ENCODE results near the gene PEX1. TPM values are rescaled to one million over a fixed set of nuclear protein-coding genes. Genes with fewer than 3 reads are reported as not detected.

The PEX1 gene
- polyA plus RNA-seq, 2 of the 4 experiments (the other 2 are of a cell fraction): 8.8 to 23.2 TPM

DNA sequence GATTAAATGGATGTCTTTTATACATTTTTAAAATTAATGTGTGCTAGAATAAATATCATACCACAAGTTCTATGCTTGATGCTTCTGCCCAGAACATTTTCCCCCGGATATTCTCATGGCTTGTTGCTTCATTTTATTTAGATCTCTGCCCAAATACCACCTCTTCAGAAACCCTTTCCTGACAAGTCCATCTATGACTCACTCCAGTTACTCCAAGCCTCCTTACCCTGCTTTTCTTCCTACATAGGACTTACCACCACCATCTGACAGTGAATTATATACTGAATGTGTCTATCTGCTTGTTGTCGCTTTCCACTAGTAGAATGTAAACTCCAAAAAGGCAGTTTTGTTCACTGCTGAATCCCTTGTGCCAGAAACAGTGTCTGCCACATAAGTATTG is 31.4 kb downstream of the PEX1 start:
- no peak overlapping the region for H3K27ac ChIP-seq
- FAIRE-seq: no peak
- ATAC-seq: no peak
- H3K4me1 ChIP-seq: no peaks in the 10 kb centered on the region
- 88% methylated on average over 2 of the region's 2 CpGs for WGBS (ENCODE audit: missing lambda C conversion rate)
- TF ChIP-seq ZC3H11A (IDR thresholded peaks at IDR 0.05): no peak
- no peak for TF ChIP-seq BHLHE40 (IDR thresholded peaks at IDR 0.05; ENCODE audit: low read depth, low read length)
- TF ChIP-seq FOSB (CRISPR knock-in tag; IDR thresholded peaks at IDR 0.05): no peak
- no peak for TF ChIP-seq EP300 (IDR thresholded peaks at IDR 0.05)
- no peak for TF ChIP-seq GATA3 (IDR thresholded peaks at IDR 0.05; ENCODE audit: borderline replicate concordance)
- no peak for TF ChIP-seq POLR2A (IDR thresholded peaks at IDR 0.05; ENCODE audit: low read length)
- no peak for TF ChIP-seq ZFP36 (IDR thresholded peaks at IDR 0.05; ENCODE audit: borderline replicate concordance, partially characterized antibody)
- TF ChIP-seq, protein P1, sequence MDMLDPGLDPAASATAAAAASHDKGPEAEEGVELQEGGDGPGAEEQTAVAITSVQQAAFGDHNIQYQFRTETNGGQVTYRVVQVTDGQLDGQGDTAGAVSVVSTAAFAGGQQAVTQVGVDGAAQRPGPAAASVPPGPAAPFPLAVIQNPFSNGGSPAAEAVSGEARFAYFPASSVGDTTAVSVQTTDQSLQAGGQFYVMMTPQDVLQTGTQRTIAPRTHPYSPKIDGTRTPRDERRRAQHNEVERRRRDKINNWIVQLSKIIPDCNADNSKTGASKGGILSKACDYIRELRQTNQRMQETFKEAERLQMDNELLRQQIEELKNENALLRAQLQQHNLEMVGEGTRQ (IDR thresholded peaks at IDR 0.05): no peak
- TF ChIP-seq, protein P2, sequence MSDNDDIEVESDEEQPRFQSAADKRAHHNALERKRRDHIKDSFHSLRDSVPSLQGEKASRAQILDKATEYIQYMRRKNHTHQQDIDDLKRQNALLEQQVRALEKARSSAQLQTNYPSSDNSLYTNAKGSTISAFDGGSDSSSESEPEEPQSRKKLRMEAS (IDR thresholded peaks at IDR 0.05): no peak
- no peak for TF ChIP-seq ZSCAN20 (CRISPR knock-in tag; IDR thresholded peaks at IDR 0.05)
- TF ChIP-seq CHD2 (IDR thresholded peaks at IDR 0.05; ENCODE audit: low read length, partially characterized antibody): no peak
- no peak for TF ChIP-seq TFCP2L1 (CRISPR knock-in tag; IDR thresholded peaks at IDR 0.05)
- no peak for TF ChIP-seq KDM1A (IDR thresholded peaks at IDR 0.05; ENCODE audit: low read depth)
- no peak for TF ChIP-seq CBX8 (IDR thresholded peaks at IDR 0.05)
- no peak for TF ChIP-seq NPAS2 (CRISPR knock-in tag; IDR thresholded peaks at IDR 0.05; ENCODE audit: borderline replicate concordance)
- TF ChIP-seq JUNB (IDR thresholded peaks at IDR 0.05): no peak
- TF ChIP-seq ESRRA (IDR thresholded peaks at IDR 0.05; ENCODE audit: borderline replicate concordance, low read length): no peak
- TF ChIP-seq E2F6 (IDR thresholded peaks at IDR 0.05; ENCODE audit: borderline replicate concordance, low read depth): no peak
- TF ChIP-seq, protein P3, sequence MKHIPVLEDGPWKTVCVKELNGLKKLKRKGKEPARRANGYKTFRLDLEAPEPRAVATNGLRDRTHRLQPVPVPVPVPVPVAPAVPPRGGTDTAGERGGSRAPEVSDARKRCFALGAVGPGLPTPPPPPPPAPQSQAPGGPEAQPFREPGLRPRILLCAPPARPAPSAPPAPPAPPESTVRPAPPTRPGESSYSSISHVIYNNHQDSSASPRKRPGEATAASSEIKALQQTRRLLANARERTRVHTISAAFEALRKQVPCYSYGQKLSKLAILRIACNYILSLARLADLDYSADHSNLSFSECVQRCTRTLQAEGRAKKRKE (CRISPR knock-in tag; IDR thresholded peaks at IDR 0.05; ENCODE audit: low read depth): no peak
- no peak for TF ChIP-seq RARB (CRISPR knock-in tag; IDR thresholded peaks at IDR 0.05)
- no peaks in the 10 kb centered on the region for H3K9me3 ChIP-seq
- DNase-seq (ENCODE audit: low read depth in 1 of 2, low spot score in 1 of 2): no peak
- POLR2A ChIA-PET: no interaction called here
- H3K4me2 ChIP-seq: no peak overlapping the region
- no peak overlapping the region for H3K4me3 ChIP-seq
- CTCF ChIA-PET: no interaction called here

GRCh38 chr7:92489634-92490033 is 38.7 kb downstream of the PEX1 start:
- no peaks in the 10 kb centered on the region for H3K4me1 ChIP-seq
- 93% methylated on average over 1 of the region's 1 CpG for WGBS (ENCODE audit: missing lambda C conversion rate)
- ATAC-seq (no peak), DNase-seq (ENCODE audit: low read depth in 1 of 2, low spot score in 1 of 2) (no peak), FAIRE-seq (no peak)
- H3K4me3 ChIP-seq: no peak overlapping the region
- ChIA-PET POLR2A (no interaction called here), CTCF (interaction anchor here (1.5 kb wide), 1 partner anchor 28 kb away, joined by 7 read pairs; no protein-coding TSS in a partner anchor)
- H3K4me2 ChIP-seq: no peak overlapping the region
- H3K9me3 ChIP-seq: no peaks in the 10 kb centered on the region
- TF ChIP-seq BHLHE40 (IDR thresholded peaks at IDR 0.05; ENCODE audit: low read depth, low read length): no peak
- no peak for TF ChIP-seq TFCP2L1 (CRISPR knock-in tag; IDR thresholded peaks at IDR 0.05)
- TF ChIP-seq HEYL (CRISPR knock-in tag; IDR thresholded peaks at IDR 0.05): no peak
- TF ChIP-seq POLR2AphosphoS2 (conservative IDR thresholded peaks at IDR 0.05; ENCODE audit: low read length): no peak
- TF ChIP-seq, protein P4, sequence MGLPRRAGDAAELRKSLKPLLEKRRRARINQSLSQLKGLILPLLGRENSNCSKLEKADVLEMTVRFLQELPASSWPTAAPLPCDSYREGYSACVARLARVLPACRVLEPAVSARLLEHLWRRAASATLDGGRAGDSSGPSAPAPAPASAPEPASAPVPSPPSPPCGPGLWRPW (IDR thresholded peaks at IDR 0.05): no peak
- H3K27ac ChIP-seq: no peak overlapping the region

DNA sequence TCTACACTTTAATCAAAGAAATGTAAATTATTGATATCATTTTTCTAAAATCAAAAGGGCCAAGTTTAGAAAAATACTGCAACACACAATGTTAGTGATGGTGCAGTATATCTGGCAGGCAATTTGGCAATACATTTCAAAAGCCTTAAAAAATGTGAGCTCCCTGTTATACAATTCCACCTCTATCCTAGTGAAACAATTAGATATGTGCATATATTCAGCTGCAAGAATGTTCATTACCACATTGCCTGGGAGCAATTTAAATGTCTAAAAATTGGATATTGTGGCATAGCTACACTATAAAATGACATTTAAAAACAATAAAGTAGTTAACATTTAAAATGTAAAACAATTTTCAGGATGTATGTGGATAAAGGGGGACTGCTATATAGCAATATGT is 40.5 kb downstream of the PEX1 start:
- CTCF ChIA-PET: no interaction called here
- DNase-seq (ENCODE audit: low read depth in 1 of 2, low spot score in 1 of 2): no peak
- TF ChIP-seq RARB (CRISPR knock-in tag; IDR thresholded peaks at IDR 0.05) (no peak), RFX5 (IDR thresholded peaks at IDR 0.05) (no peak), TP53 (CRISPR knock-in tag; IDR thresholded peaks at IDR 0.05) (no peak)
- TF ChIP-seq, protein P2 (IDR thresholded peaks at IDR 0.05): no peak
- H3K4me3 ChIP-seq: no peak overlapping the region
- no peak overlapping the region for H3K4me2 ChIP-seq
- H3K9me3 ChIP-seq: no peaks in the 10 kb centered on the region
- H3K27ac ChIP-seq: no peak overlapping the region
- no peak for ATAC-seq
- POLR2A ChIA-PET: no interaction called here
- no peaks in the 10 kb centered on the region for H3K4me1 ChIP-seq
- no peak for FAIRE-seq

All from A549 (cell line).